MM.1S (cell line): Measurements from ENCODE around the gene NLRP14.

ENCODE experiments used
- EZH2 ChIP-seq: fragments of 300-600 bp; sonication (generic); optimal IDR thresholded peaks from 2 replicates; pipeline ENCODE3; 2017; ENCODE audit warnings: low read depth, mild to moderate bottlenecking, antibody characterized with exemption, low read length, mixed read lengths
- EZH2phosphoT487 ChIP-seq: fragments of 300-600 bp; sonication (generic); IDR thresholded peaks from 2 replicates; pipeline ENCODE4 v1.6.1; 2018; ENCODE audit warnings: antibody characterized with exemption, low read length
- TF ChIP-seq, protein P1 (sequence below): fragments of 300-600 bp; sonication (generic); IDR thresholded peaks from 2 replicates; pipeline ENCODE4 v1.5.1; 2016; ENCODE audit warnings: antibody characterized with exemption, low read length, mixed read lengths

- TF ChIP-seq, protein P1, sequence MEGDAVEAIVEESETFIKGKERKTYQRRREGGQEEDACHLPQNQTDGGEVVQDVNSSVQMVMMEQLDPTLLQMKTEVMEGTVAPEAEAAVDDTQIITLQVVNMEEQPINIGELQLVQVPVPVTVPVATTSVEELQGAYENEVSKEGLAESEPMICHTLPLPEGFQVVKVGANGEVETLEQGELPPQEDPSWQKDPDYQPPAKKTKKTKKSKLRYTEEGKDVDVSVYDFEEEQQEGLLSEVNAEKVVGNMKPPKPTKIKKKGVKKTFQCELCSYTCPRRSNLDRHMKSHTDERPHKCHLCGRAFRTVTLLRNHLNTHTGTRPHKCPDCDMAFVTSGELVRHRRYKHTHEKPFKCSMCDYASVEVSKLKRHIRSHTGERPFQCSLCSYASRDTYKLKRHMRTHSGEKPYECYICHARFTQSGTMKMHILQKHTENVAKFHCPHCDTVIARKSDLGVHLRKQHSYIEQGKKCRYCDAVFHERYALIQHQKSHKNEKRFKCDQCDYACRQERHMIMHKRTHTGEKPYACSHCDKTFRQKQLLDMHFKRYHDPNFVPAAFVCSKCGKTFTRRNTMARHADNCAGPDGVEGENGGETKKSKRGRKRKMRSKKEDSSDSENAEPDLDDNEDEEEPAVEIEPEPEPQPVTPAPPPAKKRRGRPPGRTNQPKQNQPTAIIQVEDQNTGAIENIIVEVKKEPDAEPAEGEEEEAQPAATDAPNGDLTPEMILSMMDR = no peak
- TF ChIP-seq EZH2 = no peak
- TF ChIP-seq EZH2phosphoT487 = no peak
Observed at GRCh38 chr11:7019500-7020182, 638 bp upstream of the NLRP14 start.
